Esophagus squamous epithelium (tissue), 4 donors: ENCODE measurements around the gene RAB14.

ENCODE experiments used
- POLR2A ChIP-seq, 4 donors: fragments of 450-650 bp; IDR thresholded peaks; one replicate each; pipeline ENCODE4 v1.6.1; 2017; ENCODE audit warnings: antibody characterized with exemption in 4 of 4, mild to moderate bottlenecking in 4 of 4, moderate library complexity in 3 of 4
- TF ChIP-seq, protein P1 (sequence below), 6 experiments: fragments of 450-650 bp in 4 of 6; fragments of 200-600 bp in 2 of 6; sonication (generic) in 2 of 6; IDR thresholded peaks; one replicate each; pipeline ENCODE4 v1.5.1; 2016 to 2019; ENCODE audit warnings: antibody characterized with exemption in 6 of 6, mild to moderate bottlenecking in 4 of 6, moderate library complexity in 4 of 6

DNA sequence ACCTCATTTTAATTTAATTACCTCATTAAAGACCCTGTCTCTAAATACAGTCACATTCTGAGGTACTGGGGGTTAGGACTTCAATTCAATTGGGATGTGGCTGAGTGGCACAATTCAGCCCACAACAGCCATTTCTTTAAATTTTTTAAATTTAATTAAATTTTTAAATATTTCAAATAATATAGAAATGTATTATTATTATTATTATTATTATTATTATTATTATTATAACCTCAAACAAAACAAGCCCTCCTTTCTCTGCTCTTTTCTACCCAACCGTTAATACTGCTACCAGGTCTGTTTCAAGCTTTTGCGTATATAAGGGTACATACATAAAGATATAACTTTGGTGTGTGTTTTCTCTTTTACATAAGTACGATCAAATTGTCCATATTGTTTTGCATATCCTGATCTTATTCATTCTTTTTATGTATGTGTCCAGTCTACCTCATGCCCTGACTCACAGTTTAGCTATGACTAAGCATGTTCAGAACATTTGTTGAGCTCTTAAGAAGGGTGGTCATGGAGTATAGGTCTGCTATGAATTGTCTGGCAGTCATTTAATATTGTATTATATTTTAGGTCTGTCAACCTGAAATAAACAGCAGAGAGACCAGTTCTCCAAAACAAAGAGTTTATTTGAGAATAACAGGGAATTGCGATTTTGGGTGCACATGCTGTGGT lies 16.1 kb upstream of the RAB14 start:
- no peak for TF ChIP-seq POLR2A (IDR thresholded peaks at IDR 0.05)
- TF ChIP-seq, protein P1, sequence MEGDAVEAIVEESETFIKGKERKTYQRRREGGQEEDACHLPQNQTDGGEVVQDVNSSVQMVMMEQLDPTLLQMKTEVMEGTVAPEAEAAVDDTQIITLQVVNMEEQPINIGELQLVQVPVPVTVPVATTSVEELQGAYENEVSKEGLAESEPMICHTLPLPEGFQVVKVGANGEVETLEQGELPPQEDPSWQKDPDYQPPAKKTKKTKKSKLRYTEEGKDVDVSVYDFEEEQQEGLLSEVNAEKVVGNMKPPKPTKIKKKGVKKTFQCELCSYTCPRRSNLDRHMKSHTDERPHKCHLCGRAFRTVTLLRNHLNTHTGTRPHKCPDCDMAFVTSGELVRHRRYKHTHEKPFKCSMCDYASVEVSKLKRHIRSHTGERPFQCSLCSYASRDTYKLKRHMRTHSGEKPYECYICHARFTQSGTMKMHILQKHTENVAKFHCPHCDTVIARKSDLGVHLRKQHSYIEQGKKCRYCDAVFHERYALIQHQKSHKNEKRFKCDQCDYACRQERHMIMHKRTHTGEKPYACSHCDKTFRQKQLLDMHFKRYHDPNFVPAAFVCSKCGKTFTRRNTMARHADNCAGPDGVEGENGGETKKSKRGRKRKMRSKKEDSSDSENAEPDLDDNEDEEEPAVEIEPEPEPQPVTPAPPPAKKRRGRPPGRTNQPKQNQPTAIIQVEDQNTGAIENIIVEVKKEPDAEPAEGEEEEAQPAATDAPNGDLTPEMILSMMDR (IDR thresholded peaks at IDR 0.05): no peak
